Endothelial cell of umbilical vein (primary cell): ENCODE data around the gene KLF17. TPM values are rescaled to one million over a fixed set of nuclear protein-coding genes. Genes with fewer than 3 reads are reported as not detected.

Source experiments
- BruUV-seq: library from RNA; stranded (reverse); fragments of 400-500 nt; replicated peaks from 2 replicates; lab custom pipeline; 2021; lab: Mats Ljungman, UMichigan
- CTCF ChIA-PET: fragments of 300-600, 350-600 bp; sonication (Branson Sonifier 250); formaldehyde crosslinking; loops from one replicate; lab custom pipeline; 2021; ENCODE audit warnings: antibody characterized with exemption, inconsistent platforms; lab: Charles Lee
- POLR2A ChIA-PET: fragments of 300-600, 350-600 bp; sonication (Branson Sonifier 250); formaldehyde crosslinking; loops from one replicate; lab custom pipeline; 2021; ENCODE audit warnings: antibody characterized with exemption, inconsistent platforms; lab: Charles Lee
- DNase-seq: peaks from one replicate; pipeline ENCODE4 v3.0.0-alpha.2; 2011; ENCODE audit warnings: low read depth, low spot score
- FAIRE-seq: peaks from 2 replicates; lab custom pipeline; 2011; peaks lifted over from hg19 to GRCh38; lab: Jason Lieb, UNC
- H2AFZ ChIP-seq: 2 replicates; pipeline ENCODE4 v1.6.0; 2012; ENCODE audit warnings: low read depth, low read length, control low read depth, inconsistent platforms
- H3K27ac ChIP-seq: 2 replicates; pipeline ENCODE4 v1.5.1; 2011; ENCODE audit warnings: low read depth, mild to moderate bottlenecking, control low read depth, low read length, moderate library complexity; ENCODE audit not compliant: insufficient read depth
- H3K27me3 ChIP-seq, 2 experiments: 2 replicates each; pipeline versions ENCODE4 v1.6.0 to v1.6.1; 2011; ENCODE audit warnings: low read length in 2 of 2, mixed read lengths in 1 of 2; ENCODE audit not compliant: control insufficient read depth in 2 of 2, insufficient read depth in 2 of 2
- H3K36me3 ChIP-seq, 2 experiments: 2 replicates in 1 of 2; 3 replicates in 1 of 2; pipeline ENCODE4 v1.5.1; 2011; ENCODE audit warnings: low read length in 2 of 2, mild to moderate bottlenecking in 1 of 2, moderate library complexity in 1 of 2; ENCODE audit not compliant: control insufficient read depth in 2 of 2, insufficient read depth in 2 of 2; ENCODE audit errors: extremely low read depth in 1 of 2
- H3K4me1 ChIP-seq: 3 replicates; pipeline ENCODE4 v1.5.1; 2011; ENCODE audit warnings: mild to moderate bottlenecking, low read length; ENCODE audit not compliant: control insufficient read depth, insufficient read depth; ENCODE audit errors: extremely low read depth
- H3K4me2 ChIP-seq: 2 replicates; pipeline ENCODE4 v1.6.1; 2011; ENCODE audit warnings: low read length, control low read depth, mixed read lengths; ENCODE audit not compliant: insufficient read depth
- H3K4me3 ChIP-seq, 3 experiments: fragments of 200-600 bp in 1 of 3; sonication (generic), shearing (Covaris generic) in 1 of 3; replicated peaks in 1 of 3; 2 replicates each; pipeline ENCODE4 v1.5.1; 2011 to 2016; ENCODE audit warnings: control low read depth in 3 of 3, low read length in 3 of 3, mild to moderate bottlenecking in 2 of 3, inconsistent platforms in 1 of 3, low read depth in 1 of 3, moderate library complexity in 1 of 3; ENCODE audit not compliant: insufficient read depth in 1 of 3
- H3K79me2 ChIP-seq: 2 replicates; pipeline ENCODE4 v1.6.0; 2012; ENCODE audit warnings: low read length, inconsistent platforms; ENCODE audit not compliant: control insufficient read depth, insufficient read depth
- H3K9ac ChIP-seq: replicated peaks from 2 replicates; pipeline ENCODE3; 2011; ENCODE audit warnings: low read length, control low read depth; ENCODE audit not compliant: insufficient read depth; ENCODE audit errors: extremely low read depth
- H3K9me1 ChIP-seq: replicated peaks from 3 replicates; pipeline ENCODE4 v1.6.0; 2011; ENCODE audit warnings: mild to moderate bottlenecking, low read length; ENCODE audit not compliant: control insufficient read depth, insufficient read depth; ENCODE audit errors: extremely low read depth
- H3K9me3 ChIP-seq: replicated peaks from 2 replicates; pipeline ENCODE4 v1.5.1; 2012; ENCODE audit warnings: low read length, inconsistent platforms; ENCODE audit not compliant: control insufficient read depth, insufficient read depth
- H4K20me1 ChIP-seq: replicated peaks from 2 replicates; pipeline ENCODE3; 2011; ENCODE audit warnings: mild to moderate bottlenecking, low read length; ENCODE audit not compliant: control insufficient read depth, insufficient read depth; ENCODE audit errors: extremely low read depth
- EZH2 ChIP-seq: IDR thresholded peaks from 2 replicates; pipeline ENCODE4 v1.6.1; 2012; ENCODE audit warnings: borderline replicate concordance, low read depth, mild to moderate bottlenecking, moderate library complexity, low read length, inconsistent platforms; ENCODE audit not compliant: severe bottlenecking
- FOS ChIP-seq: IDR thresholded peaks from 2 replicates; pipeline ENCODE4 v1.6.1; 2011; ENCODE audit warnings: mild to moderate bottlenecking, low read length, moderate library complexity, borderline replicate concordance; ENCODE audit not compliant: insufficient read depth
- GATA2 ChIP-seq: IDR thresholded peaks from 2 replicates; pipeline ENCODE4 v1.7.0; 2011; ENCODE audit warnings: low read depth, mild to moderate bottlenecking, moderate library complexity, mixed read lengths, low read length; ENCODE audit not compliant: insufficient read length, insufficient read depth
- JUN ChIP-seq: IDR thresholded peaks from 2 replicates; pipeline ENCODE4 v1.6.1; 2011; ENCODE audit warnings: borderline replicate concordance, low read depth; ENCODE audit not compliant: insufficient read length, insufficient read depth
- MYC ChIP-seq: IDR thresholded peaks from one replicate; pipeline ENCODE4 v1.6.1; 2011; ENCODE audit warnings: mild to moderate bottlenecking, low read depth, low read length
- POLR2A ChIP-seq: IDR thresholded peaks from 2 replicates; pipeline ENCODE4 v1.6.1; 2012; ENCODE audit warnings: low read depth, mild to moderate bottlenecking, control low read depth, low read length
- POLR2AphosphoS5 ChIP-seq: IDR thresholded peaks from 2 replicates; pipeline ENCODE4 v1.6.1; 2012; ENCODE audit warnings: low read depth, mild to moderate bottlenecking, control low read depth, low read length, moderate library complexity; ENCODE audit not compliant: insufficient read depth
- dilution Hi-C: fragments of 300-500 bp; cut with MboI; formaldehyde crosslinking; loops from one replicate; pipeline ENCODE4 v1.15.0; 2019; ENCODE audit warnings: low sequenced_read_pairs; ENCODE audit not compliant: extremely low pct_ligation_motif_present
- intact Hi-C: fragments of 100-400 bp; cut with micrococcal nuclease; formaldehyde crosslinking; loops from one replicate; pipeline ENCODE4 v1.10.0; 2022
- polyA plus RNA-seq, 4 experiments: library from polyadenylated mRNA; depleted of rRNA in 3 of 4; stranded (reverse) in 3 of 4; unstranded in 1 of 4; fragments of >200 nt; gene quantifications; 2 replicates each; pipeline versions ENCODE4 v1.2.1 to v1.2.3, GENCODE V29; 2011 to 2012; ENCODE audit warnings: missing spikeins in 1 of 4
- total RNA-seq: library from RNA; stranded (reverse); gene quantifications from 2 replicates; pipeline ENCODE4 v1.2.3, GENCODE V29; 2021
- TF ChIP-seq, protein P1 (sequence below): IDR thresholded peaks from 2 replicates; pipeline ENCODE4 v1.6.1; 2011; ENCODE audit not compliant: insufficient read depth, insufficient read length
- TF ChIP-seq, protein P2 (sequence below), 2 donors: IDR thresholded peaks; 1 replicate in 1 of 2; 2 replicates in 1 of 2; pipeline ENCODE4 v1.5.1; 2011; ENCODE audit warnings: low read length in 2 of 2, mild to moderate bottlenecking in 2 of 2, moderate library complexity in 2 of 2, control low read depth in 1 of 2, inconsistent platforms in 1 of 2, low read depth in 1 of 2; ENCODE audit not compliant: insufficient read depth in 1 of 2; ENCODE audit errors: extremely low read depth in 1 of 2

The KLF17 gene
- total and polyA plus RNA-seq, 2 donors (not counting 3 experiments of a cell fraction or from before 2014, with no cell fraction given): not detected

DNA sequence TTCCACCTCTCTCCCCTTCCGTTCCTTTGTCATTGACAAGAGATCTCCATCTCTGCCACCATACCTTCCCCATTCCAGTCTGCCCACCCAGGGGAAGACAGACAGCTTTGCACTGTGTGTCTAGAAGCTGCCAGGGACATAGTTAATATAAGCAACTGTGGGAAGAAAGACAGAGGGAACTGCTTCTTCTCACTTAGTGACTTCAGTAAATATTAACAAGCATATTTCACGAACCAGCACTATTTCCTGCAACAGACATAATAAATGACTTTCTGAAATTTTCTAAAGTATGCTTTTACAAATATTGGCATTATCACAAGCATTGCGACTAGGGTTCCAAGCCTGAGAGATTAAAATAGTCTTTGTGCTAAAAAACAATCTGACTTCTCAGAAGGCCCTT lies 44.2 kb upstream of the KLF17 start:
- ChIA-PET CTCF (no interaction called here), POLR2A (no interaction called here)
- Histone ChIP-seq H3K27me3 (peaks cover 3 to 8% of the 10 kb centered on the region in 2 experiments), H3K4me2 (no peak overlapping the region), H3K36me3 (no peaks in the 10 kb centered on the region), H3K9me1 (no peaks in the 10 kb centered on the region), H3K27ac (no peak overlapping the region), H3K4me3 (no peak overlapping the region), H3K9ac (no peak overlapping the region), H4K20me1 (no peaks in the 10 kb centered on the region), H3K79me2 (no peaks in the 10 kb centered on the region), H3K4me1 (no peaks in the 10 kb centered on the region), H2AFZ (no peak overlapping the region), H3K9me3 (no peaks in the 10 kb centered on the region)
- DNase-seq (no peak), FAIRE-seq (no peak)
- TF ChIP-seq MYC: no peak
- TF ChIP-seq, protein P1, sequence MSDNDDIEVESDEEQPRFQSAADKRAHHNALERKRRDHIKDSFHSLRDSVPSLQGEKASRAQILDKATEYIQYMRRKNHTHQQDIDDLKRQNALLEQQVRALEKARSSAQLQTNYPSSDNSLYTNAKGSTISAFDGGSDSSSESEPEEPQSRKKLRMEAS: no peak
- TF ChIP-seq, protein P2, sequence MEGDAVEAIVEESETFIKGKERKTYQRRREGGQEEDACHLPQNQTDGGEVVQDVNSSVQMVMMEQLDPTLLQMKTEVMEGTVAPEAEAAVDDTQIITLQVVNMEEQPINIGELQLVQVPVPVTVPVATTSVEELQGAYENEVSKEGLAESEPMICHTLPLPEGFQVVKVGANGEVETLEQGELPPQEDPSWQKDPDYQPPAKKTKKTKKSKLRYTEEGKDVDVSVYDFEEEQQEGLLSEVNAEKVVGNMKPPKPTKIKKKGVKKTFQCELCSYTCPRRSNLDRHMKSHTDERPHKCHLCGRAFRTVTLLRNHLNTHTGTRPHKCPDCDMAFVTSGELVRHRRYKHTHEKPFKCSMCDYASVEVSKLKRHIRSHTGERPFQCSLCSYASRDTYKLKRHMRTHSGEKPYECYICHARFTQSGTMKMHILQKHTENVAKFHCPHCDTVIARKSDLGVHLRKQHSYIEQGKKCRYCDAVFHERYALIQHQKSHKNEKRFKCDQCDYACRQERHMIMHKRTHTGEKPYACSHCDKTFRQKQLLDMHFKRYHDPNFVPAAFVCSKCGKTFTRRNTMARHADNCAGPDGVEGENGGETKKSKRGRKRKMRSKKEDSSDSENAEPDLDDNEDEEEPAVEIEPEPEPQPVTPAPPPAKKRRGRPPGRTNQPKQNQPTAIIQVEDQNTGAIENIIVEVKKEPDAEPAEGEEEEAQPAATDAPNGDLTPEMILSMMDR (IDR thresholded peaks at IDR 0.05; ENCODE audit: extremely low read depth in 1 of 2, insufficient read depth in 1 of 2, low read depth in 1 of 2, low read length in 2 of 2): no peak
- TF ChIP-seq EZH2: no peak
- no peak for TF ChIP-seq POLR2AphosphoS5
- TF ChIP-seq FOS: no peak
- TF ChIP-seq GATA2: no peak
- no peak for TF ChIP-seq JUN
- no peak for TF ChIP-seq POLR2A
- BruUV-seq: no TSS peak
- intact Hi-C loops (no loop called here), dilution Hi-C loops (no loop called here)
